ENCODE measurements around the gene ALG10. TPM values are rescaled to one million over a fixed set of nuclear protein-coding genes. Genes with fewer than 3 reads are reported as not detected.

The ALG10 gene
- total and polyA plus RNA-seq, 3 experiments from 2014 or later, result 3.6 to 23.3 (median 19.8) TPM

- no peaks in the 10 kb centered on the region for H3K4me1 ChIP-seq (ENCODE audit: insufficient read depth, low read length)
- Mint-ChIP-seq H3K36me3 (no peaks in the 10 kb centered on the region), H3K4me3 (no peak overlapping the region), H3K27me3 (peaks cover 8 to 19% of the 10 kb centered on the region in 2 donors), H3K9me3 (peaks cover 3 to 18% (median 14%) of the 10 kb centered on the region in 5 donors), H3K27ac (no peak overlapping the region), H3K4me1 (no peaks in the 10 kb centered on the region)
- no peak overlapping the region for H3K27ac ChIP-seq (ENCODE audit: low read depth, low read length)
- H3K4me3 ChIP-seq (ENCODE audit: low read length), result no peak overlapping the region
- POLR2A ChIA-PET, result no interaction called here
- H3K36me3 ChIP-seq (ENCODE audit: insufficient read depth, low read length), result no peaks in the 10 kb centered on the region
- no peaks in the 10 kb centered on the region for H3K27me3 ChIP-seq (ENCODE audit: insufficient read depth, low read length, poor library complexity, severe bottlenecking)
- H3K9me3 ChIP-seq (ENCODE audit: low read length), result no peaks in the 10 kb centered on the region
- CTCF ChIA-PET, result no interaction called here
- DNase-seq, result no peak
These were observed 26.4 kb downstream of the ALG10 start for GRCh38 chr12:34048714-34049113.

DNA sequence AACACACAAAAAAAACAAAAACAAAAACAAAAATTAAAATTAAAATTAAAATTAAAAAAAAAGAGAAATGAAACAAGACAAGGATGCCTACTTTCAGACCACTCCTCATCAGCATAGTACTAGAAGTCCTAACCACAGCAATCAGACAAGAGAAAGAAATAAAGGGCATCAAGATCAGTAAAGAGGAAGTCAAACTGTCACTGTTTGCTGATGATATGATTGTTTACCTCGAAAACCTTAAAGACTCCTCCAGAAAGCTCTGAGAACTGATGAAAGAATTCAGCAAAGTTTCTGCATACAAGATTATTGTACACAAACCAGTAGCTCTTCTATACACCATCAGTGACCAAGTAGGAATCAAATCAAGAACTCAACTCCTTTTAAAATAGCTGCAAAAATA, 29.2 kb downstream of the ALG10 start:
- CTCF ChIA-PET, result no interaction called here
- Mint-ChIP-seq H3K27me3 (peaks cover 8 to 19% of the 10 kb centered on the region in 2 donors), H3K4me1 (peaks cover 7 to 12% (median 10%) of the 10 kb centered on the region in 3 donors), H3K9me3 (peaks cover 3 to 18% (median 14%) of the 10 kb centered on the region in 5 donors), H3K27ac (no peak overlapping the region), H3K36me3 (no peaks in the 10 kb centered on the region), H3K4me3 (no peak overlapping the region)
- DNase-seq, result no peak
- Histone ChIP-seq H3K27ac (ENCODE audit: low read depth, low read length) (no peak overlapping the region), H3K36me3 (ENCODE audit: insufficient read depth, low read length) (no peaks in the 10 kb centered on the region), H3K4me3 (ENCODE audit: low read length) (no peak overlapping the region), H3K27me3 (ENCODE audit: insufficient read depth, low read length, poor library complexity, severe bottlenecking) (no peaks in the 10 kb centered on the region), H3K9me3 (ENCODE audit: low read length) (no peaks in the 10 kb centered on the region), H3K4me1 (ENCODE audit: insufficient read depth, low read length) (no peaks in the 10 kb centered on the region)
- POLR2A ChIA-PET, result no interaction called here

DNA sequence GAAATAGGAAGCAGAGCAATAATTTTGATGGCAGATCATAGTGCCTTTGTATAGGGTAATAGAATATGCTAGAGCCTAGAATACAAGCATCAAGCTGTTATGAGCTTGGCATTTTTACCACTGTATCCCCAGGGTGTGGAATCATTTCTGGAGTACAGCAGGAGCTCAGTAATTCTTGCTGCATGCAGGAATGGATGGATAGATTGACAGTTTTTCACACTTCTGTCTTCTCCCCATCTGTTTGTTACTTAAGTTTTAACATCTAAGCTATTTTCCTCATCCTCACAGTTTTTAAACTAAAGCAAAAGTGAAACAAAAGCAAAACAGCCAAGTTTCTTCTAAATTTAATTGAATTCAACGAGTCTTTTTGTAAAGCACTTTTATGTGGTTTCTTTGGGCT, 32.6 kb downstream of the ALG10 start:
- Histone ChIP-seq H3K4me3 (ENCODE audit: low read length) (no peak overlapping the region), H3K27ac (ENCODE audit: low read depth, low read length) (no peak overlapping the region), H3K27me3 (ENCODE audit: insufficient read depth, low read length, poor library complexity, severe bottlenecking) (no peaks in the 10 kb centered on the region), H3K36me3 (ENCODE audit: insufficient read depth, low read length) (no peaks in the 10 kb centered on the region), H3K4me1 (ENCODE audit: insufficient read depth, low read length) (no peaks in the 10 kb centered on the region), H3K9me3 (ENCODE audit: low read length) (no peaks in the 10 kb centered on the region)
- no peak for DNase-seq
- Mint-ChIP-seq H3K27ac (peak overlapping the region in 1 of 8 donors; percentile 10), H3K9me3 (peaks cover 0 to 12% (median 6%) of the 10 kb centered on the region in 5 donors), H3K4me1 (peaks cover 7 to 12% (median 10%) of the 10 kb centered on the region in 3 donors), H3K36me3 (no peaks in the 10 kb centered on the region), H3K4me3 (peak overlapping the region in 6 of 7 donors; percentile 19 to 50 (median 44)), H3K27me3 (peaks cover 2 to 11% of the 10 kb centered on the region in 2 donors)
- POLR2A ChIA-PET, result no interaction called here
- CTCF ChIA-PET, result no interaction called here

Measured in CD8-positive, alpha-beta memory T cell (primary cell).